HEK293T (cell line): Measurements from ENCODE around the gene RAD51B.

Experiments
- BHLHE40 ChIP-seq: fragments of 450-650 bp; IDR thresholded peaks from 2 replicates; pipeline ENCODE4 v1.6.1; 2016; ENCODE audit warnings: mild to moderate bottlenecking, moderate library complexity, borderline replicate concordance
- ELF4 ChIP-seq: fragments of 450-650 bp; IDR thresholded peaks from 2 replicates; pipeline ENCODE4 v1.6.1; 2017; ENCODE audit warnings: antibody characterized with exemption
- FOXA1 ChIP-seq: fragments of 450-650 bp; IDR thresholded peaks from 2 replicates; pipeline ENCODE4 v1.6.1; 2016; ENCODE audit warnings: mild to moderate bottlenecking
- FOXM1 ChIP-seq: fragments of 450-650 bp; IDR thresholded peaks from 2 replicates; pipeline ENCODE4 v1.6.1; 2017; ENCODE audit warnings: mild to moderate bottlenecking, borderline replicate concordance
- HDGF ChIP-seq: fragments of 450-650 bp; IDR thresholded peaks from 2 replicates; pipeline ENCODE4 v1.6.1; 2017; ENCODE audit warnings: antibody characterized with exemption, borderline replicate concordance
- LEF1 ChIP-seq: fragments of 450-650 bp; IDR thresholded peaks from 2 replicates; pipeline ENCODE4 v1.6.1; 2017; ENCODE audit warnings: mild to moderate bottlenecking, borderline replicate concordance
- NFRKB ChIP-seq: fragments of 450-650 bp; IDR thresholded peaks from 2 replicates; pipeline ENCODE4 v1.6.1; 2016; ENCODE audit warnings: mild to moderate bottlenecking, moderate library complexity
- SP1 ChIP-seq: fragments of 450-650 bp; IDR thresholded peaks from 2 replicates; pipeline ENCODE4 v1.6.1; 2017
- SUZ12 ChIP-seq: fragments of 450-650 bp; IDR thresholded peaks from 2 replicates; pipeline ENCODE4 v1.6.1; 2016; ENCODE audit warnings: mild to moderate bottlenecking
- TARDBP ChIP-seq: fragments of 450-650 bp; IDR thresholded peaks from 2 replicates; pipeline ENCODE4 v1.6.1; 2016

DNA sequence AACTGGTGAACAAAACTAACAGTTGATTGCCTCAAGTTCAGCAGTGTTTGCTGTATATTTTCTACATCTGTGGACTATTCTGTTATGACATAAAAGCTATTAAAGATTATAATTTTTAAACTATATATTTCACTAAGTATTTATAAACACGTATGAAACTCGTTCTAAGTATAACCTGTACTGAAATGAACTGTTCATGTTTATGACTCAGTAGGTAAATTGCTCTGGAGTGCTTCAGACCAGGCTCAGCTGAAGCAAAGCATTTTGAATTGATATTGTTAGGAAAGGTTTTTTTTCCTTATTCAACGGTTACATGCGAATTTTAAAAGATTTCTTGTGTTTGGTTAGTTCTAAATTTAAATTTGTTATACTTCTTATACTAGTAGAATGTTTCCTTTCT lies 151.3 kb downstream of the RAD51B start:
- TF ChIP-seq FOXM1 (no peak), BHLHE40 (no peak), HDGF (no peak), FOXA1 (no peak), NFRKB (no peak), ELF4 (no peak), SUZ12 (no peak), TARDBP (no peak), LEF1 (no peak), SP1 (no peak)
